ENCODE results near the gene ILKAP. TPM values are rescaled to one million over a fixed set of nuclear protein-coding genes. Genes with fewer than 3 reads are reported as not detected.

ILKAP gene
- polyA plus RNA-seq, 3 donors: 23.2 to 44.2 (median 29.3) TPM

DNA sequence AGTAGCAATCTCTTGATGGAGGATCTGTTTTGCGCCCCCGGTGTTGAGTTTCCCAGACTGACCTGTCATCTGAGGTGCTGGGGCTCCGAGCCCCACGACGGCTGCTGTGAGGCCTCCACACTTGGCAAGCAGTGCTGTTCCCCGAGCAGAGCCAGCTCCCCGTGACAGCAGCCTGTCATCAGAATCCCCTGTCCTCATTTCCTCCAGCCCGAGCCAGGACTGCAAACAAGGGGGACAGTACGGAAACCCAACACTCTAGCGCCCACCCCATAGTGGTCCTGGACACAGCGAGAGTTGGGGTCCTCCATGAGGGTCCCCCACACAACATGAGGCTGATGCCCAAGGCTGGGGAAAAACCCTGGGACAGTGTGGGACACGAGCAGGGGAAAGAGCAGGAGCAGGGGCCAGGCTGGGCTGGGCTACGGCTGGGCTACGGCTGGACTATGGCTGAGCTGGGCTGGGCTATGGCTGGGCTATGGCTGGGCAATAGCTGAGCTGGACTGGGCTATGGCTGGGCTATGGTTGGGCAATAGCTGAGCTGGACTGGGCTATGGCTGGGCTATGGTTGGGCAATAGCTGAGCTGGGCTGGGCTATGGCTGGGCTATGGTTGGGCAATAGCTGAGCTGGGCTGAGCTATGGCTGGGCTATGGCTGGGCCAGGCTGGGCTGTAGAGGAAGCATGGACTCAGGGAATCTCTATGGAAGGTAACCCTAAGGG is 66.5 kb downstream of the ILKAP start:
- TF ChIP-seq, protein P1, sequence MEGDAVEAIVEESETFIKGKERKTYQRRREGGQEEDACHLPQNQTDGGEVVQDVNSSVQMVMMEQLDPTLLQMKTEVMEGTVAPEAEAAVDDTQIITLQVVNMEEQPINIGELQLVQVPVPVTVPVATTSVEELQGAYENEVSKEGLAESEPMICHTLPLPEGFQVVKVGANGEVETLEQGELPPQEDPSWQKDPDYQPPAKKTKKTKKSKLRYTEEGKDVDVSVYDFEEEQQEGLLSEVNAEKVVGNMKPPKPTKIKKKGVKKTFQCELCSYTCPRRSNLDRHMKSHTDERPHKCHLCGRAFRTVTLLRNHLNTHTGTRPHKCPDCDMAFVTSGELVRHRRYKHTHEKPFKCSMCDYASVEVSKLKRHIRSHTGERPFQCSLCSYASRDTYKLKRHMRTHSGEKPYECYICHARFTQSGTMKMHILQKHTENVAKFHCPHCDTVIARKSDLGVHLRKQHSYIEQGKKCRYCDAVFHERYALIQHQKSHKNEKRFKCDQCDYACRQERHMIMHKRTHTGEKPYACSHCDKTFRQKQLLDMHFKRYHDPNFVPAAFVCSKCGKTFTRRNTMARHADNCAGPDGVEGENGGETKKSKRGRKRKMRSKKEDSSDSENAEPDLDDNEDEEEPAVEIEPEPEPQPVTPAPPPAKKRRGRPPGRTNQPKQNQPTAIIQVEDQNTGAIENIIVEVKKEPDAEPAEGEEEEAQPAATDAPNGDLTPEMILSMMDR (IDR thresholded peaks at IDR 0.05): no peak
- no peaks in the 10 kb centered on the region for H4K20me1 ChIP-seq (ENCODE audit: insufficient read depth, low read length)
- peak overlapping the region; percentile 29 for H2AFZ ChIP-seq (ENCODE audit: insufficient read depth, low read depth, low read length, poor library complexity, severe bottlenecking)
- H3K4me3 ChIP-seq (replicated peaks in 1 of 3; ENCODE audit: low read depth in 2 of 3, low read length in 3 of 3): peak overlapping the region in 1 of 3 experiments; percentile 3
- Mint-ChIP-seq H3K36me3 (no peaks in the 10 kb centered on the region), H3K4me3 (peak overlapping the region; percentile 57 to 87), H3K27me3 (ENCODE audit: low read depth in 3 of 3) (peaks cover 2 to 5% (median 2%) of the 10 kb centered on the region in 3 donors), H3K27ac (peak overlapping the region in 6 of 7 donors; percentile 83 to 91 (median 88)), H3K9me3 (no peaks in the 10 kb centered on the region), H3K4me1 (peaks cover 50% of the 10 kb centered on the region)
- intact Hi-C loops (cut with micrococcal nuclease): no loop called here
- H3K36me3 ChIP-seq (replicated peaks in 1 of 2; ENCODE audit: control insufficient read depth in 1 of 2, insufficient read depth in 2 of 2, low read length in 2 of 2): no peaks in the 10 kb centered on the region
- H3K9me3 ChIP-seq (replicated peaks in 1 of 2; ENCODE audit: control insufficient read depth in 1 of 2, insufficient read depth in 1 of 2, low read length in 2 of 2): no peaks in the 10 kb centered on the region
- 48% methylated on average over 14 of the region's 14 CpGs for WGBS (ENCODE audit: insufficient coverage)
- H3K27ac ChIP-seq (ENCODE audit: low read depth in 1 of 2, low read length in 2 of 2): peak overlapping the region in 1 of 2 donors; percentile 61
- peak overlapping the region; percentile 4 for H3K4me2 ChIP-seq (replicated peaks; ENCODE audit: extremely low read depth, low read length, poor library complexity, severe bottlenecking)
- peak; percentile 69 to 93 (median 88) for DNase-seq
- no peaks in the 10 kb centered on the region for H3K79me2 ChIP-seq (ENCODE audit: insufficient read depth, low read length)
- H3K4me1 ChIP-seq (ENCODE audit: control insufficient read depth in 1 of 2, insufficient read depth in 2 of 2, low read length in 2 of 2): peaks cover 38 to 49% of the 10 kb centered on the region in 2 donors
- H3K27me3 ChIP-seq (ENCODE audit: control insufficient read depth in 2 of 2, insufficient read depth in 2 of 2, low read length in 2 of 2): no peaks in the 10 kb centered on the region
- no peak overlapping the region for H3K9ac ChIP-seq (ENCODE audit: insufficient read depth, low read length, poor library complexity, severe bottlenecking)

DNA sequence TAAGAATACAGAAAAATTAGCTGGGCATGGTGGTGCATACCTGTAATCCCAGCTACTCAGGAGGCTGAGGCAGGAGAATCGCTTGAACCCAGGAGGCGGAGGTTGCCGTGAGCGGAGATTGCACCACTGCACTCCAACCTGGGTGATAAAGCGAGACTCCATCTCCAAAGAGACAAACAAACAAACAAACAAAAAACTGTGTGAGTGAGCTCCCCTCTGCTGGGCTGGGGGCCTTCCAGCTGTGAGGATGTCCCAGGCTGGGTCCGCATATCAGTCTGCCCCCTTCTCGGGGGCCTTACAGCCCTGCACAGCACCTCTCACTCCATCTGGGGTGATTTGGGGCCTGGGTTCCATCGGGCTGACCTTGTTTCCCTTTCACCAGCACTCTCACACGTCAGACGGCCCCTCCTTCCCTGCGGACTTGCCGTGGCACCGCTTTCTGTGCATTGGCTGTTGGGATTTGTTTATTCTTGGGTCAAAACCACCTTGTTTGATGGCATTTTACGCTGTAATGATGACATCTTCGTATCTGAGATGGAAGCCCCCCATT is 67.8 kb downstream of the ILKAP start:
- no peaks in the 10 kb centered on the region for H3K79me2 ChIP-seq (ENCODE audit: insufficient read depth, low read length)
- no peaks in the 10 kb centered on the region for H3K36me3 Mint-ChIP-seq
- peaks cover 25 to 36% of the 10 kb centered on the region in 2 donors for H3K4me1 ChIP-seq (ENCODE audit: control insufficient read depth in 1 of 2, insufficient read depth in 2 of 2, low read length in 2 of 2)
- intact Hi-C loops (cut with micrococcal nuclease): no loop called here
- peak overlapping the region in 1 of 7 donors; percentile 87 for H3K27ac Mint-ChIP-seq
- no peaks in the 10 kb centered on the region for H3K9me3 ChIP-seq (replicated peaks in 1 of 2; ENCODE audit: control insufficient read depth in 1 of 2, insufficient read depth in 1 of 2, low read length in 2 of 2)
- peaks cover 0 to 5% (median 2%) of the 10 kb centered on the region in 3 donors for H3K27me3 Mint-ChIP-seq (ENCODE audit: low read depth in 3 of 3)
- H3K4me3 Mint-ChIP-seq: no peak overlapping the region
- WGBS (ENCODE audit: insufficient coverage): 94% methylated on average over 10 of the region's 15 CpGs
- H3K9ac ChIP-seq (ENCODE audit: insufficient read depth, low read length, poor library complexity, severe bottlenecking): no peak overlapping the region
- H4K20me1 ChIP-seq (ENCODE audit: insufficient read depth, low read length): no peaks in the 10 kb centered on the region
- H3K4me2 ChIP-seq (replicated peaks; ENCODE audit: extremely low read depth, low read length, poor library complexity, severe bottlenecking): no peak overlapping the region
- no peak for DNase-seq
- no peak overlapping the region for H2AFZ ChIP-seq (ENCODE audit: insufficient read depth, low read depth, low read length, poor library complexity, severe bottlenecking)
- H3K27ac ChIP-seq (ENCODE audit: low read depth in 1 of 2, low read length in 2 of 2): no peak overlapping the region
- TF ChIP-seq, protein P1 (IDR thresholded peaks at IDR 0.05): no peak
- H3K36me3 ChIP-seq (replicated peaks in 1 of 2; ENCODE audit: control insufficient read depth in 1 of 2, insufficient read depth in 2 of 2, low read length in 2 of 2): no peaks in the 10 kb centered on the region
- H3K4me1 Mint-ChIP-seq: peaks cover 37% of the 10 kb centered on the region
- H3K4me3 ChIP-seq (replicated peaks in 1 of 3; ENCODE audit: low read depth in 2 of 3, low read length in 3 of 3): no peak overlapping the region
- H3K9me3 Mint-ChIP-seq: no peaks in the 10 kb centered on the region
- no peaks in the 10 kb centered on the region for H3K27me3 ChIP-seq (ENCODE audit: control insufficient read depth in 2 of 2, insufficient read depth in 2 of 2, low read length in 2 of 2)

Measured in CD14-positive monocyte (primary cell).